ENCODE measurements around the gene ZNF236.
A peak's percentile ranks its signal among the peaks of the same experiment; 100 is the strongest.
"Not testable (repeated sequence)": the region's sequence is repeated elsewhere in the genome, so short reads cannot be mapped to it uniquely, and the experiment has no call there.

The ZNF236 gene

DNA sequence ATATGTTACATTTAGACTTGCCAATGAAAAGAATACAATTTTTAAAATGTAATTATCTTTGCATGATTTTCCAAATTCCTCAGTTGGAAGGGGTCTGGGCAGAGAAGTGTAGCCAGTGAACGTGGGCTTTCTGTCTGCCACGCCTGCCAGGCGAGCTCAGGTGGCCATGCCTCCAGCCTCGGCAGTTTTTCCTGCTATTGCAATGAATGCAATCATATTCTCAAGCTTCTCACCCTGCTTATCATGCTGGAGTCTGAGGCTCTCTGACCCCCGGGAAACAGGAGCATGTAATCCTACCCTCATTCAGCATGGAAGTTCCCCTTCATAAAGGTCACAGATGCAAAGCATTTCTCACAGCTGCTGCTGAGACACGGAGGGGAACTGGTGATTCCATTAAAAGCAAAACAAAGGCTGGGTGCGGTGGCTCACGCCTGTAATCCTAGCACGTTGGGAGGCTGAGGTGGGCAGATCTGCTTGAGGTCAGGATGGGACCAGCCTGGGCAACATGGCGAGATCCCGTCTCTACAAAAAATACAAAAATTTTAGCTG is 155.4 kb downstream of the ZNF236 start:
- peak; percentile 47 for DNase-seq

DNA sequence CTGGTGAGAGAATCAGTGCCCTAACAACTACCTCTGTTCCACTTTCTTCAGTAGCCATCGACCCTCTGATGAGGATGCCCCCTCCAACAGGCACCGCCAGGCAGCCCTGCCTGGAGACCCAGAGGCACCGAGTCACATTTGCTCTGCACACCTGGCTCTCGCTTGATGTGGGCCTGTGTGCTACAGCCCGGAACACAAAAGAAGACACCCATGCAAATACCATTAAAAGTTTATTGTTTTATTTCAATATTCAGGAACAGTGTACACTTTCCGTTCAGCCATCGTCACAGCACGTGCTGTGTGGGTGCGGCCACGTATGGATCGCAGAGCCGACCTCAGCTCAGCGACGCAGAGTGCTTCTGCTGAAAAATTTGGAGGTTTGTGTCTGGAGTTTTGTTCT is 156.3 kb downstream of the ZNF236 start:
- DNase-seq, result no peak

DNA sequence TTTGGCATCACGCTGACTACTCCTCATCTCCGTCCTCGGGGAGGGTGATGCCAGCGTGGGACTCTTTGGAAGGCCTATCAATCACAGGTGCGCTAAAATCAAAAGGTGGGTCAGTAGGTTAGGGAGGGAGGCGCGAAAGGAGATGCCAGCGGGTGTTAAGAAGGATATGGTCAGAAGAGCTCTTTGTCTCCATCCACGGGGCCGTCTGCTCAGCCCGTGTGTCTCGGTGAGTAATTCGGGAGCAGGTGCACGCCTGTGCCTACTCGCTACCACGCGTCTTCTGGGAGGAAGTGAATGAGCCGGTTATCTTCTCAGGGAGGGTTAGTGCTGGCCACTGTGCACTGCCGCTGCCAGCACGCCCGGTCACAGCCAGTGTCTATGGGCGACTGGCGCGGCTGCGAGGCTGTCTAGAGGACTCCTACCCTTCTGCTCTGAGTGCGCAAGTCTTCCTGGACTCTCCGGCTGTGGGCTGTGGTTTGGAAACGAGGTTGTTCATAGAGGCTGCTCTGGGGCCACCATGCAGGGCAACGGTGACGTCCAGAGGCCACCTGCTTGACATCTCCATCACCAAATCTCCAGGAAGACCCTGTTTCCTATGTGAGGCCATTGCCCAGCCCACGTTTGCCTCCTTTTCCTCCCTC is 156.9 kb downstream of the ZNF236 start:
- no peak for DNase-seq

DNA sequence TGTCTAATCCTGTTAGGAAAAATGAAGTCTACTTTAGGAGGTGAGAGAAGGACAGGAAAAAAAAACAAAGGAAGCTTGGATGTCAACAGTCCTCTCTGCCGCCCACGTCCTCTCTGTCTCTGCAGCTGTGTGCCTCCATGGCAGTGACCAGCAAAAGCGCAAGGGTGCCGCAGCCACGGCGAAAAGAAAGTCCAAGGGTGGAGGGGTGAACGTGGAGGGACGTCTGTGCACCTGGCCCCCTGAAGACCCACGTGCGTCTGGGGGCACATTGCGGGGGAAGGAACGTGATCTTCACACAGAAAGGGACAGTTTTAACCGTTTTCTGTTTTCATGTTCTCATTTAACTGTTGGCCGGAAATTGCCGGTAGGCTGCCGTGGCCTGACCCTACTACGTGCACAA is 157.5 kb downstream of the ZNF236 start:
- no peak for DNase-seq

DNA sequence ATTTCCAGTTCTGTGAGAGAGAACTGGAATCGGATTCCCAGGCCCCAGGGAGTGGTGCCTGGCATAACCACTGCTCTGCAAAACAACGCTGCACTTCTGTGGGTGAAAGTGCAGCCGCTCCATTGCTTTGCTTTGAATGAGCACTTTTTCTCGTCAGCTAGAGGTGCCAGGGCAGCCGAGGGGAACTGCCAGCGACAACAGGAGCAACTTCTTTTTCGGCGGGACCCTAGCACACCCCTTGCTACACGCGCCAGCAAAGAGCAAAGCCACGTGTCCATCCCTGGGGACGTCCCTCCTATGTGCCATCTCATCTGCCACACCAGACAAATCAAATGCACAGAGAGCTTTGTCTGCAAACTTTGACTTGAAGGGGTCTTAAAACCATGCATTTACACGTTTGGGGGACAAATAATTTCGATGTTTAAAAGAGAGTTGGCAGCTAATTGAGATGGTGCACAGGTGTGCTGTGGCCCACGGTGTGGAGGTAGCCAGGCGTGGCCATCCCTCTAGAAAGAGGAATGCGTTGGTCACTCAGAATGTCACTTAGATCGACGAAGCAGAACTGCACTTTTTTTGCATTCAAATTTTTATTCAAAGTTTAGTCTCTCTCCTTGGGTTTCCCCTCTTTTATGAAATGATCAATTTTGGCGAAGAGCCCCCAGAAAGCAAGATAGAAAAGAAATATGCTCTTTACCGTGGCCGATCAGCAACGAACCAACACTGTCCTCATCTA is 158.5 kb downstream of the ZNF236 start:
- DNase-seq, result no peak

DNA sequence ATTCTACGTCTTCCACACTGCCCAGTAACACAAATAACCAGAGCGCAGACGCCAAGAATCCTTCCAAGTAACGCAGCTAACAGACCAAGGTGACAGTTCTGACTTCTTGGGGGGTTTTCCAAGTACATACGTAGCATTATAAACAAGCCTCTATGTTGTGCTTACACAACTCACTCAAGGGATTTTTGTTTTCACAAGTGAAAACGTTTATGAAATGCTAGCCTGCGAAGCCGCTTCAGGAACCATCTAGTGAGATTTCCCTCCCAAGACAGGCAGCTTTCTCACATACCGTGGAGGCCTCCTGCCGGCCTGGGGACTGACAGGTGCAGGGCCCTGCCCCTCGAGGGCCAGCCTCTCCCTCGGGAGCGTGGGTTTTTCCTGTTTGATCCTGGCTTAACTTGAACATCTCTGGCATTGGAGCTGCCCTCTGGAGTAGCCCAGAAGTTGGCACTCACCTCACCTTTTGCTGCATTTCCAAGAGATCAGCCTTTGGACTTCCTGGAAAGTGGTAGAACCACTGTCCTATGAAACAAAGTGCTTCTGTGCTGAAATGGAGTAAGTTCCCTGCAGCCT is 159.1 kb downstream of the ZNF236 start:
- no peak for DNase-seq

DNA sequence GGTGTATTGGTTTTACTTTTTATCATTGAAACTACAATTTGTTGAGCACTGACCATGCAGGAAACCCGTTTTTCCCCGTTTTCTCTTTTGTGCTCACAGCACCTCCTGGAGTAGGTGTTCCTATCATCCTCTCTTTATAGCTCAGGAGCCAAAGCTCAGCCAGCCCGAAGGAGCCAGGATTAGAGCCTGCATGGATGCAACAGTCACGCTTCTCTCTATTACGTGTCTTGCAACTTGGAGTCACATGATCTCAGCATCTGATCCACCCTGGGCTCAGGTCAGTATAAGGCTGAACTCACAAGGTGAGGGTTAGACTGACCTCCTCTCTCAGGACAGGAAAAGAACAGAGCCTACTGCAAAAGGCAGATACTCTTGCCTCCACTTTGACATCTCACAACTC is 159.7 kb downstream of the ZNF236 start:
- DNase-seq, result no peak

DNA sequence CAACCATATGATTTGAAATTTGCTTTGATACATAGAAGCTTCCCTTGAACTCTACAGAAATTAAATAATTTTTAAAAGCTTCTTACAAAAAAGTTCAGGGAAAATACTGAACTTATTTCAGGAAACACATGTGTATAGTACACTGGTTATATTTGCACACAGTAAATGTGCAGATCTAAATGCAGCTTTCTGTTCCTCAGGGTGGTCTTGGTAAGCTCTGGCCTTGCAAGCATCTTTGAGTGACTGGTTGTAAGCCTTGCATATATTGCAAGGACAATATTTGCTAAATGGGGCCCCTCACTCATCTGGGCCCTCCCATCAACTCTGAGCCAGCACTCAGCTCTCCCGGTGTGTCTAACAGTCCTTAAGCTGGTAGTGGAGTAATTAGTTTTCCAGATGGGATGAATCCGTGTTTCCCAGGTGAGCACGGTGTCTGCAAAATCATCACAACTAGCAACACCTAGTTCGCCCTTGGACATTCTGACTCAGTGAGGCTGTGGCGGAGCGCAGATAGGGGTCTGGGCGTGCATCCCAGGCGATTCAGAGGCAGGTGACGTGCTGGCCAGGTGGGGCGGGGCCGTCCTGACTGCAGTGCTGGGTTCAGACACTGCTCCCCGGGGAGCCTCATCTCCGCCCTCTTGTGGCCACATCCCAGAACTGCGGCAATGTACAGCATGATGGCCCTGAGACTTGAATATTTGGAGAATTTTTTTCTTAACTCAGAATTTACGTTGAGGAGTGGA is 160.7 kb downstream of the ZNF236 start:
- DNase-seq, result peak; percentile 81

DNA sequence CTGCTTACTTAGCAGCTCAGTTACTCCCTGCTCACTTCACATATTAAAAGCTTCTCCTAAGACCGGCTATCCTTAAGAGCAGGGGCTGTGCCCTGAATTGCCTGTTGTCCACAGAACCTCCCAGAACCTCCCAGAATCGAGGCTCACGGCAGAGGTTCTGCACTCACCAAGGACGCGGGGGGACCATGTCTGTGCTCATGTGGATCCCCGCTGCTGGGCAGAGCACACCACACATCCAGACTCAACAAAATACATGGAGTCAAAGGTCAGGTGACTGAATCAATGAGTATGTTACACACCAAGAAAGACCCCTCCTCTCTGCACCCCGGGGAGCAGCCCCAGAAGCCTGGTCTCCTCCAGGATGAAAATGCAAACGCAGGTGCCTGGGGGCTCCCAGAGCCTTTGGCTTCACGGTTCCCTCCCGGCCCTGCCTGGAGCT is 161.3 kb downstream of the ZNF236 start:
- DNase-seq, result no peak

DNA sequence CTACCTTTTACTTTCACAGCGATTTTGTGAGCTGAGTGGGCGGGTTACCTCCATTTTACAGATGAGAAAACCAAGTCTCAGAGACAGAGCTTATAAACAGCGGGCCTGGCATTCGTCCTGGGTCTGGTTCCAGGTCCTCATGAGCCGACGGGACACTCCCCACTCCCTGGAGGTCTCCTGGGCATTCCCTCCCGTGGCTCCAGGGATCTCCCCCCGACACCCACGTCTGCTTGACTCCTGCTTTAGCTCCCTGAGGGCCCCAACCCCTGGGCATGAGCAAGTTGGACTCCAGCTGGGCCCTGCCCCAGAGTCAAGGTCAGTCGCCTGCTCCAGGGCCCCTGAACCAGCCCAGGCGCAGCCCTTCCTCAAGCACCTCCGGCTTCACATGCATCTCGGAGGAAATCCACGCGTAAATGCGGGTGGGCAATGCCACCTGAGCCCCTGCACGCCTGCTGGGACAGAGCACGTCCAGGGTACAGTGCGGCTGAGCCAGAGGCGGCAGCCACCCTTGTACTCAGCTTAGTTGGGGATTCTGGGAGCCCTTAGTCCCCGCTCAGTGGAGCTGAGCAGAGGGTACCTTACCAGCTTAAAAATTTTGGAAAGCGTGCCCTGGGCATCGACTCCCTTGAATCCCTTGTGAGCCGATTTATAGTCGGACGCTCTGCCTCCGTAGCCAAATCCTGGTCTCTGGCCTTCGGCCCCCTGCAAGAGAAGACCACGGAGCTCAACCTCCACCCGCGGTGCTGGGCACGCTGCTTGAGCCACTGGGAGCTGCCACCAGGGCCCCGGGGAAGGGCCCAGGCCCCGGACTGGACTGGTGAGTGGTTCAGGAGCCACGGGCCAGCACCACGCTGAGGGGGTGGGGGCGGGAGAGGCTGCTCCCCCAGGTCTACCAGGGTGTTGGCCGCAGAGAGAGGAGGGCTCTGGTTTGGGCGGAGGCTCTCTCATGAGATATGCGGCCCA is 162.1 kb downstream of the ZNF236 start:
- no peak for DNase-seq

DNA sequence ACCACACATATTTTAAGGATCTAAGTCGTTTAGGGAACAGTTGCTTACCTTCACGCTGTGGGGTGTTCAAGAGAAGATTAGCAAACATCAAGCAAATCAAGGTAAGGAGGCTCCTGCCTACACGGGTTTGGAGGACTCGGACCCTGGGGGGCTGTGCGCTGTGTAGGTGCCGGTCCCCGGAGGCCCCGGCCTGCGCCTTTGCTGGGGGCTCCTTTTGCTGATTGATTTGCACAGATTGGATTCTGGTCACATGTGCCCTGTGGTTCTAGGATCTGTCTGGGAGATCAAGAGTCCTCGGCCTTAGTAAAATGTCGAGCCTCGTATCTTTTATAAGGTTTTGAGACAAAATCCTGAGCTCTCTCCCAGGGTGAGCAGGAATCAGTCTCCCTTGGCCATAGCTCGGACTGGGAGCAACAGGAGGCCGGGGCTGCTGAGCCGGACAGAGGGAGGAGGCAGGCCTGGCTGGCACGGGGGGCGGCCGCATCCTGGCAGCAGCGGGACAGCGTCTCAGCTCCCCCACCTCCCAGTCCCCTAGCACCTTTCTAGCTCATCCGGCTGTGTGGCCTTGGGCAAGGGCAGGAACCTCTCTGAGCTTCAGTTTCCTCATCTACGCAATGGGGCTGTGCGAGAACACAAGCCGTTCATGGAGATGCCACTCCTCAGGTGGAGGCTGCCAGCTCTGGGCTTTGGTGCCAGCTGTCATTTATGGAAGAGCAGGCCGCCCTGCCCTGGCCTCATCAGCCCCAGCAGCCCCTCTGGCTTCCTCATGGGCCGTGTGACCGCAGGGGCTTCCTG is 163.0 kb downstream of the ZNF236 start:
- DNase-seq, result no peak

DNA sequence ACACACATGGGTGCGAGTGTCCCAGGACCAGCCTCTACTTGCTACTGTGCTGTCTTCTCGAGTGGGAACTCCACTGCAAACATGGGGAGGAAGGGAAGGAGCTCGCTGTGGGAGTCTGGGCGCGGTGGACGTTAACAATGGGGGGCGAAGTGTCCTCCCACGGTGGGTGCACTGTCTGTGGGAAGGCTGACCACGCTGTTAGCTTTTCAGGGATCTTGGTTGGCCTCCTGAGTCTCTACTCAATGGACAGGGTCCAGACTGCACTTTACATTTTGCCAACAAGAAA is 163.5 kb downstream of the ZNF236 start:
- DNase-seq, result no peak

DNA sequence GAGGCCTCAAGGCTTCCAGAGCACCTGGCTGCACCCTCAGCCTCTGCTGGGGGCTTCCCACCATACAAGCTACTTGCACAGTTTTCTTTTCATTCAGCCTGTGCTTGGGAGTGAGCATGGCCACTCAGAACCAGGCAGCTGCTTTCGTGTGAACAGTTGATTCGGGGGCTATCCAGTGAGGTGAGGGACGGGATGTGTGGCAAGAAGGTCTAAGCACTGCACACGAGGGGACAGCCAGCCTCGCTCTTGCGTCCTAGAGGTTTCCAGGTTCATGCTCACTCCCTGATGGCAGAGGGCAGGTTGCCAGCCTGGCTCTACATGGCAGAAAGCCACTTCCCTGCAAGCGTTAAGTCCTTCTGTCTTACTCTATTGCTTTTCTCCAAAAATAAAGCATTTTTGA is 164.0 kb downstream of the ZNF236 start:
- DNase-seq, result no peak

DNA sequence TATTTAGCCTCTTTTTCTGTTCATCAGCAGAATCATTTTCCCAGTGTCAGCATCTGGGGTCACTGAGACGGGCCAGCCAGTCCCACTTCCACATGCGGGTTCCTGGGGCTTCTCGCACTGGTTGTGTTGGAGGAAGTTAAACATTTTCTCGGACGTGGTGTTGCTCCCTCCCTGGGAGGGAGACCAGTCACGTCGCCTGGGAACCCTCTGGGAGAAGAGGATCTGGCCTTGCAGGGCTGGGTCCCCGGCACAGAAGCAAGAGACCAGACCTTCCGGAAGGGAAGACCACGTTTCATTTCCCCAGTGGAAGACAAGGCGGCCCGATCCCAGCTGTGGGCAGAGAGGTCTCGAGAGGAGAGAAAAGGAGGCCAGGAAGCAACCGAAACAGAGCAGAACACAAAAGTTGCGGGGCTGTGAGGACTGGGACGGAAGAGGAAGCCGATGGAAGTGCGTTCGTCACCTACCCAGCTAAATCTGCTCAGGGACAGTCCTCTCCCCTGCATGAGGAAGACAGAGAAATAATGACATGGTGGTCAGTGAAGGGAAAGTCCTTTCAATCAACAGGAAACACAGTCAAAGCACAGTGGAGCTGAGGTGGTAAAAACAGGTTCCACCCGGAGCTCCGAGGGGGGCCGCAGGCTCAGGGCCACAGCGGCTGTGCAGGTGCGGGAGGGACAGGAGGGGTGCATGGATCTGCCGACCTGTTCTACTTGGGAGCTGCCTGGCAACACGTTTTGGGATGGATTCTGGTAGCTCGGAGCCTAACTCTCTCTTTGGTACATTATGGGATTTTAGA is 165.9 kb downstream of the ZNF236 start:
- no peak for DNase-seq

DNA sequence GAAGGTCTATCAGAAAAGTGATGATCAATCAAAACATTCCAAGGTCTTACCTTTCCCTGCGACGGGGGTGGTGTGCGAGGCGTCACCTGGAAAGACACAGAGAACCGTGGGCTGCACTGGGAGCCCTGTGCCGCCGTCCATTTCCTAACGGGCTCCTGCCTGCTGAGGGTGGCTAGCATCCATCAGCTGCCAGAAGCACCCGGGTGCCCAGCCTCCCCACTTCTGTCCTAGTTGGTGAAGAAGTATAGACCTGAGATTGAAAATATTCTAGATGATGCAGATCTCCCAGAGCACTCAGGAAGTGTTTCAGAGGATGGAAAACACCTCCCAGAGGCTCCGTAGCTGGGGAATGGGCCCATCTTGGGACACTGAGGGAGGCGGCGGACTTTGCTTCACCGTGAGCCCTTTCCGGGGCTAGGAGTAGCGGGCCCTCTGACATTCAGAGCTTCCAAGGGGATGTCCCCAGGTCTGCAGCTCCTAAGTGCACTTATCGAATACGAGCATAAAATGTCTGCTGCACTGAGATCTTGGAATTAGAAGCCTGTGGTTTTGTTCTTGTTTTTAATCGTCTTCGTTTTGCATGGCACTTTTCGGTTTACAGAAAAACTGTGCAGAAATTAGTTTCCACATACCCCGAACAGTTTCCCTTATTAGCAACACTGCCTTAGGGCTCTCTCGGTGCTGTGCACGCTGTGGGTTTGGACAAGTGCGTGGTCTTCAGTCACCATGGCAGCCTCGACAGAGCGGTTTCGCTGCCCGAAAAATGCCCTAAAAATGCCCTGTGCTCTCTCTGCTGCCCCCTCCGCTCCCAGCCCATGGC is 166.7 kb downstream of the ZNF236 start:
- no peak for DNase-seq

DNA sequence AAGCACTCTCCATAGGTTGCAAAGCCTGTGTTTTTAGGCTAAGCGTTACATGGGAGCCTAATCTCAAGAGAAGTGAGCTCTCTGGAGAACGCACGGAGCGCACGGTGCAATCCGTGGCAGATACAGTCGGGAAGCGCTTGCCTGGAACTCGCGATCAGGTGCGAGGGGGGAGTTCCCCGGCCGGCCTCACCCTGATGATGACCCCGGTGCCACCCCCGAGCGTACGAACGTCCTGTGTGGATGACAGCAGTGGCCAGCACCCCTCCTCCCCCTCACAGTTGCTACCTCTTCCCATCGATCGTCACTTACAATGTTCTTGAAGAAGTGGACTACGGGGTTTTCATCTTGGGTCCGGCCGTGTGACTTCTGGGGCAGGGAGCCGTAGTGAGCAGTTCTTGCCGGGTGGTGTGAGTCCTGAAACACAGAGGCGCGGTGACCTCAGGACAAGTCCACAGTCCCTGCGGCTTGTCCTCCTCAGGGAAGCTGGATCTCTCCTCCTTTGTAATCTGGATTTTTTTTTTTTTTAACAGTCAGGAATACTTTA is 167.4 kb downstream of the ZNF236 start:
- DNase-seq, result no peak

DNA sequence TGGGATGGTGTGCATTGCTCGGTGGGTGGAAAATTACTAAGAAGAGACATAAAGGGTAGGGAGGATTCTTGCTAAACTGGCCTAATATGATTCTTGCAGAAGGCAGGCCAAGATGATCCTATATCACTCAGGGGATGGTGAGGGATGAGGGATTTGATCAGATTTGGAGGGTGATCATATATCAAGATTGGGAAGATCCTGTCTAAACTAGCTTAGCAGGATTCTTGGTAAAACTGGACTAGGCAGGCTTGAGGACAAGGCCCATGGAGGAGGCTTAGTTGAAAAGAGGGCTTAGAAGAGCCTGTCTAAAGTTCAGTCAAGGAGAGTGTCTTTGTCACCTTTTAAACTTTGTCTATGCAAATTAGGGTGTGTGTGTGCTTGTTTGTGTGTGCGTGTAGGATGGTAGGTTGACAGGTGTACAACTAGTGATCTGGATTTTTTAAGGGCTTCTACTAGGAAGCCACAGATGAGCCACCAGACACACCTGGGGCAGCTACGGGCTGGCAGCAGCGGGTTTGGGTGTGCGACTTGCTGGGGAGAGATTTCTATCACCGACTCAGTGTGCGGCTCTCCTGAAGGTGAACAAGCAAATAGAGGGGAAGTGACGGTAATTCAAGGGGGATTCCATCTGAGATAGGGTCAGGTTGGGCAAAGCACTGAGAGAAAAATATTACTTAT is 168.1 kb downstream of the ZNF236 start:
- not testable (repeated sequence) for DNase-seq

DNA sequence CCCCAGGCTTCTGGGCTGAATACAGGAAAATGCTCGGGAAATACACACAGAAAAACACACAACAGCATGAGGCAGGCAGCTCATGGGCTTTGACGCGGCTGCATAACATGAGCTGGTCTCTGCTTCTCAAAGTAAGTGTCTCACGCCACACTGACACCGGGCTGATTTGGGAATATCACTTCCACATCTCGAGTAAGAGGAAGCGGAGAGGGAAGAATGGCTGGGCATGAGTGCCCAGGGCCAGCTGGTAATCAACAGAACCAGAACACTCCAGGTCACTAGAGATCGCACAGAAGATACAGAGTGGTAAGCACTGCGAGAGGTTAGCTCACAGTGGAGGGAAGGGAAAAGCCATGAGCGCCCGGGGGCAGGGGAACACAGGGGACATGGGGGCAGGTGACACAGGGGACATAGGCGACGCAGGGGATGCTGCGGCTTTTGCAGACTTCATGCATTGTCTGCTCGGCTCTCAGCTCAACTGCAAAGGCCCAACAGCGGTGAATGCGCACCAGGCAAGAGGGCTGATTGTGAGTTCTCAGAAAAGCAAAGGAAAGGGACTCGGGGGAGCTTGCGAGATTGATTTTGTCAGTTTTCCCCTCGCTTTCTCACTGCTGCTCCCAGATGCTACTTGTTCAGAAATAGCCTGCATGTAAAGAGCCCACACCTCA is 168.8 kb downstream of the ZNF236 start:
- DNase-seq, result no peak
